Measurements from ENCODE around the gene PROX1.

PROX1 gene

DNA sequence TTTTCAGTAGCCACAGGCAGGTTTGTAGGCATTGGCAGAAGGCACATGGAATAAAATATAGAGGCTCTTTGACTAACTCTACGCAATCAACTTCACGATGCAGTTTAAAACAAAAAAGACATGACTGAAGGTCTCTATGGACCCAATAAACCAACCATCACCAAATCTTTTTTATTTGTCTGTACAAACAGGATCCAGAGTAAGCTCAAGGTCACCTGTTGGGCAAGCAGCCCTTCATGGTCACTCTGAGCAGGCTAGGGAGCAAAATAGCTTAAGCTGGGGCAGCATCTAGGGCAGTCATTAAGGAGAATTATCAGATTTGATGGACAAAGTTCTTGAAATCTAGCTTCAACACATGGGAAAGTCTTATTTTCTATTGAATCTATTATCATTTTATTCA, 26.8 kb upstream of the PROX1 start:
- no peaks in the 10 kb centered on the region for H3K9me3 ChIP-seq
- H3K27ac ChIP-seq, result no peak overlapping the region
- no peak for TF ChIP-seq Cebpa-rat (IDR thresholded peaks at IDR 0.05)
- H3K4me2 ChIP-seq, result no peak overlapping the region
- no peaks in the 10 kb centered on the region for H3K4me1 ChIP-seq
- H3K9ac ChIP-seq, result no peak overlapping the region
- no peak overlapping the region for H3K4me3 ChIP-seq
- no peaks in the 10 kb centered on the region for H3K27me3 ChIP-seq
- no peaks in the 10 kb centered on the region for H3K36me3 ChIP-seq
- no peaks in the 10 kb centered on the region for H4K20me1 ChIP-seq

GRCh38 chr1:213962508-213962907, 25.3 kb upstream of the PROX1 start:
- H3K36me3 ChIP-seq, result no peaks in the 10 kb centered on the region
- no peak for TF ChIP-seq Cebpa-rat (IDR thresholded peaks at IDR 0.05)
- H3K4me2 ChIP-seq, result no peak overlapping the region
- H3K9me3 ChIP-seq, result no peaks in the 10 kb centered on the region
- no peaks in the 10 kb centered on the region for H3K4me1 ChIP-seq
- no peak overlapping the region for H3K9ac ChIP-seq
- no peak overlapping the region for H3K27ac ChIP-seq
- H3K27me3 ChIP-seq, result no peaks in the 10 kb centered on the region
- no peaks in the 10 kb centered on the region for H4K20me1 ChIP-seq
- no peak overlapping the region for H3K4me3 ChIP-seq

DNA sequence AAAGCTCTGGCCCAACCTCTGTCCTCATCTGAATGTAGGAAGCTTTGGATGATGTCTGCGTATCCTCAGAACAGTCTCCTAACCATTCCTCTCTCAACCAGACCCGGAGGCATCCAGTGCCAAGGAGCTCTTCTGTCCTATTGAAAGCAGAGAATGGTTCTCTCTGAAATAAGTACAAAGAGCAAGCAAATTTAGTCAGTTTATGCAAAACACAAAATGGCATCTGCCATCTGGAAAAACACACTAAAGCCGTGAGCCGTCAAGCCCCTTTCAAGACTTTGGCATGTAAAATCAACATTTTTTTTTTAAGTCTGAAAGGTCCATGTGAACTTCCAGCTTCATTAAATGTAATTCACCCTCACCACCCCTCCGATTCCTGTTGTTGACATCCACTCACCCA, 21.7 kb upstream of the PROX1 start:
- no peaks in the 10 kb centered on the region for H3K36me3 ChIP-seq

GRCh38 chr1:213968146-213968825, 19.5 kb upstream of the PROX1 start:
- H3K36me3 ChIP-seq, result no peaks in the 10 kb centered on the region
- H3K9me3 ChIP-seq, result no peaks in the 10 kb centered on the region
- no peak for TF ChIP-seq Cebpa-rat (IDR thresholded peaks at IDR 0.05)
- no peak overlapping the region for H3K4me2 ChIP-seq
- H4K20me1 ChIP-seq, result no peaks in the 10 kb centered on the region
- no peaks in the 10 kb centered on the region for H3K27me3 ChIP-seq
- H3K4me1 ChIP-seq, result peaks cover 7% of the 10 kb centered on the region
- no peak overlapping the region for H3K27ac ChIP-seq
- H3K4me3 ChIP-seq, result no peak overlapping the region
- no peak overlapping the region for H3K9ac ChIP-seq

More for the DNA sequence above, 21.7 kb upstream of the PROX1 start:
- H3K27me3 ChIP-seq, result no peaks in the 10 kb centered on the region
- H3K27ac ChIP-seq, result no peak overlapping the region
- H3K9me3 ChIP-seq, result no peaks in the 10 kb centered on the region
- no peaks in the 10 kb centered on the region for H4K20me1 ChIP-seq
- no peak overlapping the region for H3K9ac ChIP-seq
- no peak for TF ChIP-seq Cebpa-rat (IDR thresholded peaks at IDR 0.05)
- no peaks in the 10 kb centered on the region for H3K4me1 ChIP-seq
- no peak overlapping the region for H3K4me3 ChIP-seq
- no peak overlapping the region for H3K4me2 ChIP-seq

DNA sequence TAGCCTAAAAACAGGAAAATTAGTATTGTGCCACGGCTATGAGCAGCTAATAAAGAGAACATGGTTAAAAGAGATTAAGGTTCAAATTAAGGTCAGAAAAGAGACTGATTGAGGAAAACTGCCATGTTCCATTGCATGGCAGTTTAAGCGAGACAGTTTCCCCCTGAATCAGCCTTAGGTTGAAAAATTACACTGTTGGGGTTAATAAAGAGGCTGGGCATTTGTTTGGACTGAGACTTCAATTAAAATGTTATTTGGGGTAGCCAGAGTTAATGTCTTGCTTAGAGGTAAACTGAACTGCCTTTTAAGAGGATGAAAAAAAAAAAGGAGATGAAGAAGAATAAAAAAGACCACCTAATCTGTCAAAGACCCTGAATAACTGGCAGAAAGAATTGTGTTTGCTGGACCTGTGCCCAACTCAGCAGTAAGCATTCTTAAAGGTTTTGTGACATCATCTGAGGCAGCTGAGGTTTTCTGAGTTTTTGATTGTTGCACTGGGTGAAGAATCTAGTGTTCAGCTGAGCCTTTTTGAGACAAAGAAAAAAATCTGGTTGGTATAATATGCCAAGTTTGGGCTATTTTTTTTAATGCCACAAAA, 17.7 kb upstream of the PROX1 start:
- Histone ChIP-seq H3K36me3 (no peaks in the 10 kb centered on the region), H4K20me1 (no peaks in the 10 kb centered on the region), H3K27ac (no peak overlapping the region), H3K4me3 (no peak overlapping the region), H3K9me3 (no peaks in the 10 kb centered on the region), H3K9ac (no peak overlapping the region), H3K27me3 (no peaks in the 10 kb centered on the region), H3K4me2 (no peak overlapping the region), H3K4me1 (peaks cover 9% of the 10 kb centered on the region)
- no peak for TF ChIP-seq Cebpa-rat (IDR thresholded peaks at IDR 0.05)

DNA sequence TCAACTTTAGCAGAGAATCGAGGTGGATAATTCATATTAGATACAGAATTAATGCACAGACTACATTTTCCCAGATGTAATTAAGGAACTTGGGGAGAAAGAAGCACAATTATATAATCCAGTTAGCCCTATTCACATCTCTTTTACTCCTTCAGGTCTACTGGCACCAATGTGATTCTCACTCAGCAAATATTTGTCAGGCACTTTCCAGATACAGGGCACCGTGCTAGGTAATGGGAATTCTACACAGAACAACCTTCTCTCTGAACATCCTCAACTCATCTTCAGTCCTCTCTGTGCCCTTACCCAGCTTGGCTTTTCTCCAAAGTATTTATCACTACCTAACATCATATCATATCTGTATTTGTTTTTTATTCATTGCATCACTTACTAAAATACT, 15.6 kb upstream of the PROX1 start:
- Histone ChIP-seq H3K27ac (no peak overlapping the region), H3K36me3 (no peaks in the 10 kb centered on the region), H3K4me3 (no peak overlapping the region), H3K27me3 (no peaks in the 10 kb centered on the region), H3K4me2 (no peak overlapping the region), H3K9ac (no peak overlapping the region), H3K4me1 (peaks cover 9% of the 10 kb centered on the region), H3K9me3 (no peaks in the 10 kb centered on the region), H4K20me1 (no peaks in the 10 kb centered on the region)
- no peak for TF ChIP-seq Cebpa-rat (IDR thresholded peaks at IDR 0.05)

- no peaks in the 10 kb centered on the region for H3K9me3 ChIP-seq
- no peak overlapping the region for H3K4me3 ChIP-seq
Measured at GRCh38 chr1:213973129-213973528, 14.6 kb upstream of the PROX1 start.

DNA sequence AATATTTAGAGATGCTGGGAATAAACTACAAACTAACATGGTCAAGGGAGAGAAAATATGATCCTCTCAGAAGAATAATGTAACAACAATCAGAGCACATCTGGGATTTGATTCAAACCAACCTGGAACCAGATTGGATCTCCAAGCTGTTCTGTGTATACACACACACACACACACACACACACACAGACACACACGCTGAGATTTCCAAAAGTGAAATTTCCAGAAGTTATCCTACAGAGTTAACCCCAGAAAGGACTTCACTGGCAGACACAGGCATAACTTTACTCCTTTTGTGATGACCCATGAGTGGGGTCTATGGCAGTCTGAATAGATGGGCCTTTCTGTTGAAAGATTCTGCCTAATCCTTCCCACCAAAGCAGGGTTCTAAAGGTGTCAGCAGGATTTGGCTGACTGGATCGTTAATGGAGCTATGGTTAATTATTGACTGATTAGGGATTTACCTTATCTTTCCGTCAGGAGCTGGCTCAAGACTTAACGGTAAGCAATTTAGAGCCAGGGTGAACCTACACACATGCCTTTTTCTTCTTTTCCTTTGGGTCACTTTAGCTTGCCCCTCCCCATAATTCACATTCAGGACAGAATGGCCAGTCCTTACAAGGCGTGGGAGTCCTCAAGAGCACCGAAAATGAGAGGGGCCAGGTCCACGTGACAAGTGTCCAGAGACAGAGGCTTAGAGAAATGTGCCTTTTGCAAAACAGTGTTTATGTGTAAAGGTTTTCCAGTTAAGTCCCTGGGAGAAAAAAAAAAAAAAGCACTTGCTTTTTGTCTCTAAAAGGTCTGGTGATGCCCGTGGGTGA, 10.9 kb upstream of the PROX1 start:
- Histone ChIP-seq H3K36me3 (no peaks in the 10 kb centered on the region), H3K4me1 (peaks cover 19% of the 10 kb centered on the region), H3K27me3 (peaks cover 5% of the 10 kb centered on the region; the same call in 1 of the 2 replicates), H3K9me3 (peaks cover 4% of the 10 kb centered on the region; the same call in 1 of the 2 replicates), H3K9ac (no peak overlapping the region), H3K4me3 (no peak overlapping the region), H4K20me1 (no peaks in the 10 kb centered on the region), H3K4me2 (no peak overlapping the region), H3K27ac (no peak overlapping the region)
- TF ChIP-seq Cebpa-rat (IDR thresholded peaks at IDR 0.05), result no peak

More at GRCh38 chr1:213973129-213973528, 14.6 kb upstream of the PROX1 start:
- Histone ChIP-seq H3K36me3 (no peaks in the 10 kb centered on the region), H3K4me1 (peaks cover 9% of the 10 kb centered on the region), H3K4me2 (peak overlapping the region; percentile 40), H4K20me1 (no peaks in the 10 kb centered on the region), H3K9ac (no peak overlapping the region), H3K27me3 (no peaks in the 10 kb centered on the region), H3K27ac (no peak overlapping the region)
- TF ChIP-seq Cebpa-rat (IDR thresholded peaks at IDR 0.05), result no peak

DNA sequence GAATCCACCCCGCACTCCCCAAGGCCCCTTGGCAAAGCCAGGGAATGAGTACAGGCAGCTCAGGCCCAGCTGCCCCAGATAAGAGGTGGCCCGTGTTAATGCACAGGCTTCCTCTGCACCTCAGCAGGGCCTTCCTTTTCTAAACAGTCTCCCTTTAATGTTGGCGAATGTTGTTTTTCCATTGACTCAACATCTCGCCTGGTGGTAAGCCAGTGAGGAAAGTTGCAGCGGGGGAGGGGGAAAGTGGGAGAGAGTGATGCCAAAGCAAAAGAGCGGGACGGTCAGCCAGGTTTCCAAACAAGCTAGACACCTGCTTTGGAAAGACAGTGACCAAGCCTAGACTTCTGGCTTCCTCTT, 10.3 kb upstream of the PROX1 start:
- TF ChIP-seq Cebpa-rat (IDR thresholded peaks at IDR 0.05), result no peak
- H4K20me1 ChIP-seq, result no peaks in the 10 kb centered on the region
- H3K4me1 ChIP-seq, result peaks cover 19% of the 10 kb centered on the region

DNA sequence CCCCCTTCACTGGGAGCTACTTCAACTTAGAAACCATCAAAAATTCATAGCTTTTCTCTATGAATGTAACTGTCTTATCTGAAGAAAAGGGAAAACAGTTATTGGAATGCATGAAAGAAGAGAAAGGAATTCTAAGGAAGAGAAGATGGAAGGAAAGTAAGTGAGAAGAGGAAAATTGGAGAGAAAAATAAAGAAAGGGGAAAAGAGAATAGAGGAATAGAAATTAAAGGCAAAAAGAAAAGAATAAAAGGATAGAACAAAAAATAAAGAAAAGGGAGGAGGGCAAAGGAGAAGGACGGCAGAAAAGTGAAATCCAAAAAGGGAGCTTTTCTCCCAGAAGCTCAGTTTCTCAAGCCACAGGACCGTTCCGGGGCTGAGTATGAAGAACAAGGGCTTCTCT, 9.9 kb upstream of the PROX1 start:
- Histone ChIP-seq H3K9me3 (peaks cover 14% of the 10 kb centered on the region), H4K20me1 (no peaks in the 10 kb centered on the region), H3K36me3 (no peaks in the 10 kb centered on the region), H3K4me1 (peaks cover 15% of the 10 kb centered on the region), H3K27me3 (peaks cover 15% of the 10 kb centered on the region; the same call in 1 of the 2 replicates), H3K4me3 (no peak overlapping the region), H3K4me2 (no peak overlapping the region), H3K27ac (no peak overlapping the region), H3K9ac (no peak overlapping the region)
- TF ChIP-seq Cebpa-rat (IDR thresholded peaks at IDR 0.05), result no peak

More for the DNA sequence above, 10.3 kb upstream of the PROX1 start:
- H3K36me3 ChIP-seq, result no peaks in the 10 kb centered on the region
- no peak overlapping the region for H3K4me2 ChIP-seq
- no peak overlapping the region for H3K9ac ChIP-seq
- H3K27me3 ChIP-seq, result peaks cover 11% of the 10 kb centered on the region; the same call in 1 of the 2 replicates
- peaks cover 10% of the 10 kb centered on the region for H3K9me3 ChIP-seq
- no peak overlapping the region for H3K4me3 ChIP-seq
- no peak overlapping the region for H3K27ac ChIP-seq
